ENCODE data around the gene EEA1. TPM values are rescaled to one million over a fixed set of nuclear protein-coding genes. Genes with fewer than 3 reads are reported as not detected.

The EEA1 gene
- total RNA-seq, 1 donor from 2014 or later, result 41.8 TPM

DNA sequence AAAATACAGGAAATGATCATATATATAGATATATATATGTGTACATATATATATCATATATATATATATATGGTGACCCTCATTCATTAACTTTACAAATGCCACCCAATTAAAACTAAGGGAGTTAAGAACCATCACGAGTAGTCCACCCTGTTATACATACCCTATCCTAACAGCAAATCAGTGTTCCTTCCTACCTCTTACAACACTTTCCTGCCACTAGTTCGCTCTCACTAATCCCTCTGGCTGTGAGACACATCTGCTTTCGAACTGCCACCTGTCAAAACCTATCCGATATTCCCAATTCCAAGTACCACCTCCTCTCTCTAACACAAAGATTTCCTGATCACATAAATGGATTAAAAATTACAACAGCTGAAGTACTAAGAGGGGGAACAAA is 100.5 kb downstream of the EEA1 start:
- no peak for DNase-seq (ENCODE audit: low spot score)
- Mint-ChIP-seq H3K27me3 (ENCODE audit: low read depth) (no peaks in the 10 kb centered on the region), H3K27ac (ENCODE audit: unreplicated experiment) (no peak overlapping the region), H3K9me3 (ENCODE audit: low read depth) (no peaks in the 10 kb centered on the region), H3K4me1 (ENCODE audit: low read depth) (peaks cover 1% of the 10 kb centered on the region), H3K4me3 (ENCODE audit: unreplicated experiment) (no peak overlapping the region), H3K36me3 (ENCODE audit: low read depth) (peaks cover 4% of the 10 kb centered on the region)
- TF ChIP-seq, protein P1, sequence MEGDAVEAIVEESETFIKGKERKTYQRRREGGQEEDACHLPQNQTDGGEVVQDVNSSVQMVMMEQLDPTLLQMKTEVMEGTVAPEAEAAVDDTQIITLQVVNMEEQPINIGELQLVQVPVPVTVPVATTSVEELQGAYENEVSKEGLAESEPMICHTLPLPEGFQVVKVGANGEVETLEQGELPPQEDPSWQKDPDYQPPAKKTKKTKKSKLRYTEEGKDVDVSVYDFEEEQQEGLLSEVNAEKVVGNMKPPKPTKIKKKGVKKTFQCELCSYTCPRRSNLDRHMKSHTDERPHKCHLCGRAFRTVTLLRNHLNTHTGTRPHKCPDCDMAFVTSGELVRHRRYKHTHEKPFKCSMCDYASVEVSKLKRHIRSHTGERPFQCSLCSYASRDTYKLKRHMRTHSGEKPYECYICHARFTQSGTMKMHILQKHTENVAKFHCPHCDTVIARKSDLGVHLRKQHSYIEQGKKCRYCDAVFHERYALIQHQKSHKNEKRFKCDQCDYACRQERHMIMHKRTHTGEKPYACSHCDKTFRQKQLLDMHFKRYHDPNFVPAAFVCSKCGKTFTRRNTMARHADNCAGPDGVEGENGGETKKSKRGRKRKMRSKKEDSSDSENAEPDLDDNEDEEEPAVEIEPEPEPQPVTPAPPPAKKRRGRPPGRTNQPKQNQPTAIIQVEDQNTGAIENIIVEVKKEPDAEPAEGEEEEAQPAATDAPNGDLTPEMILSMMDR (IDR thresholded peaks at IDR 0.05), result no peak

DNA sequence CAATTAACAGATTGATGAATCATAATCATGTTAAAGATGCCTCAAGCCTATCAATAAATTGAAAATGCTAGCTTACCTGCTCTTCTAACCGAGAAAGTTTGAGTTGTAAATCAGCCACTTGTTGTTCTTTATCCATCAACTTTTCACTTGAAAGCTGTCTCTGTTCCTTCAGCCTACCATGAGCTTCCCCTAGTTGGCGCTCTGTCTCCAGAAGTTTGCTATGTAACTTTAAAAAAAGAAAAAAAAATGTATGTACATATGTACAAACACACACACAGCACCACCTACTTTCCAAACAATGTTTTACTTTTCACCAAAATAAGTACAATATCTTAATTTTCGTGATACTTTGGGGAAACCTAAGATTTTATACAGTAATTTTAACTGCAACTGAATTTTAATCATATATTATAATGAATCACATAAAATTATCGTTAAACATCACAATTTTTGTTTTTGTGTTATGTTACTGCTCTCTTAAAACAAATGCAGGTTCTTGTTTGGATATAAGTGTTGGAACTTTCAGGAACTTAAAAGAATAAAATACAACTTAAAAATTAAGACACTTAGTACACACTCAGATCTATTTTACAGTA is 101.2 kb downstream of the EEA1 start:
- Mint-ChIP-seq H3K4me1 (ENCODE audit: low read depth) (no peaks in the 10 kb centered on the region), H3K27ac (ENCODE audit: unreplicated experiment) (no peak overlapping the region), H3K36me3 (ENCODE audit: low read depth) (peaks cover 4% of the 10 kb centered on the region), H3K9me3 (ENCODE audit: low read depth) (no peaks in the 10 kb centered on the region), H3K27me3 (ENCODE audit: low read depth) (no peaks in the 10 kb centered on the region), H3K4me3 (ENCODE audit: unreplicated experiment) (no peak overlapping the region)
- DNase-seq (ENCODE audit: low spot score), result no peak
- TF ChIP-seq, protein P1 (IDR thresholded peaks at IDR 0.05), result peak; percentile 86

- no peak for DNase-seq (ENCODE audit: low spot score)
Measured at GRCh38 chr12:92821142-92821541, 108.0 kb downstream of the EEA1 start.

GRCh38 chr12:92814584-92814983 is 114.5 kb downstream of the EEA1 start:
- Mint-ChIP-seq H3K27ac (ENCODE audit: unreplicated experiment) (no peak overlapping the region), H3K4me1 (ENCODE audit: low read depth) (no peaks in the 10 kb centered on the region), H3K27me3 (ENCODE audit: low read depth) (no peaks in the 10 kb centered on the region), H3K36me3 (ENCODE audit: low read depth) (peaks cover 18% of the 10 kb centered on the region), H3K9me3 (ENCODE audit: low read depth) (no peaks in the 10 kb centered on the region), H3K4me3 (ENCODE audit: unreplicated experiment) (no peak overlapping the region)
- TF ChIP-seq, protein P1 (IDR thresholded peaks at IDR 0.05), result no peak
- DNase-seq (ENCODE audit: low spot score), result no peak

More at GRCh38 chr12:92821142-92821541, 108.0 kb downstream of the EEA1 start:
- H3K27me3 Mint-ChIP-seq (ENCODE audit: low read depth), result no peaks in the 10 kb centered on the region
- H3K36me3 Mint-ChIP-seq (ENCODE audit: low read depth), result peaks cover 8% of the 10 kb centered on the region
- TF ChIP-seq, protein P1 (IDR thresholded peaks at IDR 0.05), result no peak
- no peaks in the 10 kb centered on the region for H3K4me1 Mint-ChIP-seq (ENCODE audit: low read depth)
- H3K27ac Mint-ChIP-seq (ENCODE audit: unreplicated experiment), result no peak overlapping the region
- H3K4me3 Mint-ChIP-seq (ENCODE audit: unreplicated experiment), result no peak overlapping the region
- H3K9me3 Mint-ChIP-seq (ENCODE audit: low read depth), result no peaks in the 10 kb centered on the region

DNA sequence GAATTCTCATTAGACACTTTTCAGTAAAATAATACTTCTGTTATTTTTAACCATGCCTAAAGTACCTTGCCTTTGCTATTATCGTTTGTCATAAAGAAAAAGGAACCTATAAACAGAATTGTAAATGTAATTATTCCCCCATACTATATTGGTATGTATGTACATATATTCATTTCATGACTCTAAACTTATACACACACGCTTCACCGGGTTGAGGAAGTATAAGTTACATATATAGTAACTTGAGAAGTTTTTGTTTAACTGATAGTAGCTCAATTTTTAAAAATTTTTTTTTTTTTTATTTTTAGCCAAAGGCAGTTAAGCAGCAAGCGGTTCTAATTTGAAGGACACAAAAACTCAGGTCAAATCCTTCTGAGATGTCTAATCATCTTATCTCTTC is 118.7 kb downstream of the EEA1 start:
- no peak for DNase-seq (ENCODE audit: low spot score)
- TF ChIP-seq, protein P1 (IDR thresholded peaks at IDR 0.05), result no peak
- Mint-ChIP-seq H3K4me3 (ENCODE audit: unreplicated experiment) (no peak overlapping the region), H3K4me1 (ENCODE audit: low read depth) (no peaks in the 10 kb centered on the region), H3K27ac (ENCODE audit: unreplicated experiment) (no peak overlapping the region), H3K9me3 (ENCODE audit: low read depth) (no peaks in the 10 kb centered on the region), H3K27me3 (ENCODE audit: low read depth) (no peaks in the 10 kb centered on the region), H3K36me3 (ENCODE audit: low read depth) (peaks cover 30% of the 10 kb centered on the region)
